HEK293 (cell line): Measurements from ENCODE around the gene CEACAM6.

ENCODE experiments used
- CTCF ChIA-PET: fragments of 350-600 bp; formaldehyde crosslinking; extraction: SDS; loops from one replicate; lab custom pipeline; 2021; ENCODE audit warnings: antibody characterized with exemption; lab: Yijun Ruan, JAX
- POLR2A ChIA-PET: fragments of 300-600 bp; formaldehyde crosslinking; extraction: SDS; loops from one replicate; lab custom pipeline; 2020; ENCODE audit warnings: antibody characterized with exemption, inconsistent platforms; lab: Yijun Ruan, JAX
- H3K27ac ChIP-seq: fragments of 200-500 bp; sonication (Bioruptor generic); 2 replicates; pipeline ENCODE4 v1.5.1; 2014; ENCODE audit warnings: low read depth, low read length, control low read depth, inconsistent platforms; ENCODE audit errors: extremely low read depth
- H3K36me3 ChIP-seq, 2 experiments: fragments of 200-500 bp in 1 of 2; sonication (Bioruptor generic) in 1 of 2; 1 replicate in 1 of 2; 2 replicates in 1 of 2; pipeline ENCODE4 v1.5.1; 2014 to 2017; ENCODE audit warnings: inconsistent platforms in 2 of 2, low read length in 2 of 2; ENCODE audit not compliant: control insufficient read depth in 2 of 2, insufficient read depth in 1 of 2
- H3K4me1 ChIP-seq: fragments of 200-500 bp; sonication (Bioruptor generic); 2 replicates; pipeline ENCODE4 v1.5.1; 2014; ENCODE audit warnings: mild to moderate bottlenecking, low read length, inconsistent platforms; ENCODE audit not compliant: control insufficient read depth, insufficient read depth
- H3K4me3 ChIP-seq: 2 replicates; pipeline ENCODE4 v1.5.1; 2011; ENCODE audit warnings: low read depth, mild to moderate bottlenecking, control low read depth, low read length, moderate library complexity
- H3K9me3 ChIP-seq: fragments of 200-500 bp; sonication (Bioruptor generic); 2 replicates; pipeline ENCODE4 v1.5.1; 2014; ENCODE audit warnings: low read depth, low read length, inconsistent platforms; ENCODE audit not compliant: control insufficient read depth, insufficient read depth
- BCL6B ChIP-seq: fragments of 450-650 bp; formaldehyde crosslinking; IDR thresholded peaks from 2 replicates; pipeline ENCODE4 v1.5.1; 2017; ENCODE audit warnings: missing biosample characterization, missing genetic modification characterization
- ZBTB10 ChIP-seq: fragments of 450-650 bp; formaldehyde crosslinking; IDR thresholded peaks from 2 replicates; pipeline ENCODE4 v1.5.1; 2016; ENCODE audit warnings: missing biosample characterization, missing genetic modification characterization
- ZBTB21 ChIP-seq: fragments of 450-650 bp; formaldehyde crosslinking; IDR thresholded peaks from 2 replicates; pipeline ENCODE4 v1.5.1; 2017; ENCODE audit warnings: missing biosample characterization, missing genetic modification characterization
- ZNF37A ChIP-seq: fragments of 450-650 bp; IDR thresholded peaks from 2 replicates; pipeline ENCODE4 v1.5.1; 2018; ENCODE audit warnings: missing biosample characterization, missing genetic modification characterization
- TF ChIP-seq, protein P1 (sequence below): fragments of 450-650 bp; formaldehyde crosslinking; IDR thresholded peaks from 2 replicates; pipeline ENCODE4 v1.5.1; 2016; ENCODE audit warnings: missing biosample characterization, missing genetic modification characterization
- TF ChIP-seq, protein P2 (sequence below): fragments of 450-650 bp; formaldehyde crosslinking; IDR thresholded peaks from 2 replicates; pipeline ENCODE4 v1.5.1; 2016; ENCODE audit warnings: missing biosample characterization, missing genetic modification characterization
- TF ChIP-seq, protein P3 (sequence below): fragments of 450-650 bp; formaldehyde crosslinking; IDR thresholded peaks from 2 replicates; pipeline ENCODE4 v1.5.1; 2016; ENCODE audit warnings: missing biosample characterization, missing genetic modification characterization
- TF ChIP-seq, protein P4 (sequence below): fragments of 450-650 bp; formaldehyde crosslinking; IDR thresholded peaks from 2 replicates; pipeline ENCODE4 v1.5.1; 2016; ENCODE audit warnings: missing biosample characterization, missing genetic modification characterization, borderline replicate concordance
- TF ChIP-seq, protein P5 (sequence below): fragments of 450-650 bp; IDR thresholded peaks from 2 replicates; pipeline ENCODE4 v1.5.1; 2018; ENCODE audit warnings: missing biosample characterization, missing genetic modification characterization

CEACAM6 gene

GRCh38 chr19:41735071-41735600 lies 20.2 kb upstream of the CEACAM6 start (continued):
- TF ChIP-seq, protein P1, sequence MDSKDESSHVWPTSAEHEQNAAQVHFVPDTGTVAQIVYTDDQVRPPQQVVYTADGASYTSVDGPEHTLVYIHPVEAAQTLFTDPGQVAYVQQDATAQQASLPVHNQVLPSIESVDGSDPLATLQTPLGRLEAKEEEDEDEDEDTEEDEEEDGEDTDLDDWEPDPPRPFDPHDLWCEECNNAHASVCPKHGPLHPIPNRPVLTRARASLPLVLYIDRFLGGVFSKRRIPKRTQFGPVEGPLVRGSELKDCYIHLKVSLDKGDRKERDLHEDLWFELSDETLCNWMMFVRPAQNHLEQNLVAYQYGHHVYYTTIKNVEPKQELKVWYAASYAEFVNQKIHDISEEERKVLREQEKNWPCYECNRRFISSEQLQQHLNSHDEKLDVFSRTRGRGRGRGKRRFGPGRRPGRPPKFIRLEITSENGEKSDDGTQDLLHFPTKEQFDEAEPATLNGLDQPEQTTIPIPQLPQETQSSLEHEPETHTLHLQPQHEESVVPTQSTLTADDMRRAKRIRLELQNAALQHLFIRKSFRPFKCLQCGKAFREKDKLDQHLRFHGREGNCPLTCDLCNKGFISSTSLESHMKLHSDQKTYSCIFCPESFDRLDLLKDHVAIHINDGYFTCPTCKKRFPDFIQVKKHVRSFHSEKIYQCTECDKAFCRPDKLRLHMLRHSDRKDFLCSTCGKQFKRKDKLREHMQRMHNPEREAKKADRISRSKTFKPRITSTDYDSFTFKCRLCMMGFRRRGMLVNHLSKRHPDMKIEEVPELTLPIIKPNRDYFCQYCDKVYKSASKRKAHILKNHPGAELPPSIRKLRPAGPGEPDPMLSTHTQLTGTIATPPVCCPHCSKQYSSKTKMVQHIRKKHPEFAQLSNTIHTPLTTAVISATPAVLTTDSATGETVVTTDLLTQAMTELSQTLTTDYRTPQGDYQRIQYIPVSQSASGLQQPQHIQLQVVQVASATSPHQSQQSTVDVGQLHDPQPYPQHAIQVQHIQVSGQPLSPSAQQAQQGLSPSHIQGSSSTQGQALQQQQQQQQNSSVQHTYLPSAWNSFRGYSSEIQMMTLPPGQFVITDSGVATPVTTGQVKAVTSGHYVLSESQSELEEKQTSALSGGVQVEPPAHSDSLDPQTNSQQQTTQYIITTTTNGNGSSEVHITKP (tag by site-specific recombination) = no peak

DNA sequence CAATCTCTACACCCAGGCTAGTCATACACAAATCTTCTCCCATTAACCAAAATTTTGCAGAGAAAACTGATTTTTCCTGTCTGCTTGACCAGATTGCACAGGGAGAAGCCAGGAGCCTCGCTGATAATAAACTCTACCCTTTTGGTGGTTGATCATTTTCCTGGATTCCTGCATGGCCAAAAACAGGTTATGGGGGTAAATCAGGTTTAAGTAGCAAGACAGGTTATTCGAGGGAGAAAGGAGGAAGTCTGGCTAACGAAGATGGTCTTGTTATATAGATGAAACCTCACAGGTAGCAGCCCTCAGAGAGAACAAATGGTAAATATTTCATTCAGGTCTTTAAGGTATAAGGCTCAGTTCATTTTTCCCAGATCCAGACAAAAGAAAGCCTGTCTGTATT lies 16.0 kb upstream of the CEACAM6 start:
- no peak overlapping the region for H3K27ac ChIP-seq
- POLR2A ChIA-PET = no interaction called here
- H3K4me1 ChIP-seq = no peaks in the 10 kb centered on the region
- TF ChIP-seq, protein P2, sequence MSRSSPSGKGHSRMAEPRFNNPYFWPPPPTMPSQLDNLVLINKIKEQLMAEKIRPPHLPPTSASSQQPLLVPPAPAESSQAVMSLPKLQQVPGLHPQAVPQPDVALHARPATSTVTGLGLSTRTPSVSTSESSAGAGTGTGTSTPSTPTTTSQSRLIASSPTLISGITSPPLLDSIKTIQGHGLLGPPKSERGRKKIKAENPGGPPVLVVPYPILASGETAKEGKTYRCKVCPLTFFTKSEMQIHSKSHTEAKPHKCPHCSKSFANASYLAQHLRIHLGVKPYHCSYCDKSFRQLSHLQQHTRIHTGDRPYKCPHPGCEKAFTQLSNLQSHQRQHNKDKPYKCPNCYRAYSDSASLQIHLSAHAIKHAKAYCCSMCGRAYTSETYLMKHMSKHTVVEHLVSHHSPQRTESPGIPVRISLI (tag by site-specific recombination) = no peak
- TF ChIP-seq BCL6B (no peak), ZNF37A (tag by site-specific recombination) (no peak), ZBTB21 (tag by site-specific recombination) (no peak), ZBTB10 (no peak)
- TF ChIP-seq, protein P3, sequence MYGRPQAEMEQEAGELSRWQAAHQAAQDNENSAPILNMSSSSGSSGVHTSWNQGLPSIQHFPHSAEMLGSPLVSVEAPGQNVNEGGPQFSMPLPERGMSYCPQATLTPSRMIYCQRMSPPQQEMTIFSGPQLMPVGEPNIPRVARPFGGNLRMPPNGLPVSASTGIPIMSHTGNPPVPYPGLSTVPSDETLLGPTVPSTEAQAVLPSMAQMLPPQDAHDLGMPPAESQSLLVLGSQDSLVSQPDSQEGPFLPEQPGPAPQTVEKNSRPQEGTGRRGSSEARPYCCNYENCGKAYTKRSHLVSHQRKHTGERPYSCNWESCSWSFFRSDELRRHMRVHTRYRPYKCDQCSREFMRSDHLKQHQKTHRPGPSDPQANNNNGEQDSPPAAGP (tag by site-specific recombination) = no peak
- TF ChIP-seq, protein P4, sequence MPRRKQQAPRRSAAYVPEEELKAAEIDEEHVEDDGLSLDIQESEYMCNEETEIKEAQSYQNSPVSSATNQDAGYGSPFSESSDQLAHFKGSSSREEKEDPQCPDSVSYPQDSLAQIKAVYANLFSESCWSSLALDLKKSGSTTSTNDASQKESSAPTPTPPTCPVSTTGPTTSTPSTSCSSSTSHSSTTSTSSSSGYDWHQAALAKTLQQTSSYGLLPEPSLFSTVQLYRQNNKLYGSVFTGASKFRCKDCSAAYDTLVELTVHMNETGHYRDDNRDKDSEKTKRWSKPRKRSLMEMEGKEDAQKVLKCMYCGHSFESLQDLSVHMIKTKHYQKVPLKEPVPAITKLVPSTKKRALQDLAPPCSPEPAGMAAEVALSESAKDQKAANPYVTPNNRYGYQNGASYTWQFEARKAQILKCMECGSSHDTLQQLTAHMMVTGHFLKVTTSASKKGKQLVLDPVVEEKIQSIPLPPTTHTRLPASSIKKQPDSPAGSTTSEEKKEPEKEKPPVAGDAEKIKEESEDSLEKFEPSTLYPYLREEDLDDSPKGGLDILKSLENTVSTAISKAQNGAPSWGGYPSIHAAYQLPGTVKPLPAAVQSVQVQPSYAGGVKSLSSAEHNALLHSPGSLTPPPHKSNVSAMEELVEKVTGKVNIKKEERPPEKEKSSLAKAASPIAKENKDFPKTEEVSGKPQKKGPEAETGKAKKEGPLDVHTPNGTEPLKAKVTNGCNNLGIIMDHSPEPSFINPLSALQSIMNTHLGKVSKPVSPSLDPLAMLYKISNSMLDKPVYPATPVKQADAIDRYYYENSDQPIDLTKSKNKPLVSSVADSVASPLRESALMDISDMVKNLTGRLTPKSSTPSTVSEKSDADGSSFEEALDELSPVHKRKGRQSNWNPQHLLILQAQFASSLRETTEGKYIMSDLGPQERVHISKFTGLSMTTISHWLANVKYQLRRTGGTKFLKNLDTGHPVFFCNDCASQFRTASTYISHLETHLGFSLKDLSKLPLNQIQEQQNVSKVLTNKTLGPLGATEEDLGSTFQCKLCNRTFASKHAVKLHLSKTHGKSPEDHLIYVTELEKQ = no peak
- TF ChIP-seq, protein P5, sequence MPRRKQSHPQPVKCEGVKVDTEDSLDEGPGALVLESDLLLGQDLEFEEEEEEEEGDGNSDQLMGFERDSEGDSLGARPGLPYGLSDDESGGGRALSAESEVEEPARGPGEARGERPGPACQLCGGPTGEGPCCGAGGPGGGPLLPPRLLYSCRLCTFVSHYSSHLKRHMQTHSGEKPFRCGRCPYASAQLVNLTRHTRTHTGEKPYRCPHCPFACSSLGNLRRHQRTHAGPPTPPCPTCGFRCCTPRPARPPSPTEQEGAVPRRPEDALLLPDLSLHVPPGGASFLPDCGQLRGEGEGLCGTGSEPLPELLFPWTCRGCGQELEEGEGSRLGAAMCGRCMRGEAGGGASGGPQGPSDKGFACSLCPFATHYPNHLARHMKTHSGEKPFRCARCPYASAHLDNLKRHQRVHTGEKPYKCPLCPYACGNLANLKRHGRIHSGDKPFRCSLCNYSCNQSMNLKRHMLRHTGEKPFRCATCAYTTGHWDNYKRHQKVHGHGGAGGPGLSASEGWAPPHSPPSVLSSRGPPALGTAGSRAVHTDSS (tag by site-specific recombination) = no peak
- H3K36me3 ChIP-seq = no peaks in the 10 kb centered on the region
- CTCF ChIA-PET = interaction anchor here (0.5 to 3.2 kb wide), 8 partner anchors 15 to 290 kb away, joined by 3 to 34 read pairs (median 4); partner anchors contain the start of gene CEACAM6
- no peak overlapping the region for H3K4me3 ChIP-seq
- H3K9me3 ChIP-seq = no peaks in the 10 kb centered on the region
